Natural killer cell (primary cell): ENCODE results near the gene WDR76. TPM values are rescaled to one million over a fixed set of nuclear protein-coding genes. Genes with fewer than 3 reads are reported as not detected.

Source experiments
- ATAC-seq, 3 donors: fragments of 150-1000 bp in 2 of 3; fragments of 200-7000 bp in 1 of 3; cut with Tn5 transposase; 1 replicate in 1 of 3; 2 replicates in 2 of 3; pipeline ENCODE4 v1.10.0; 2021; ENCODE audit warnings: mild to moderate bottlenecking in 2 of 3, moderate library complexity in 2 of 3
- DNase-seq, 2 donors: peaks; one replicate each; pipeline versions ENCODE4 v3.0.0 to v3.0.0-alpha.2; 2013 to 2021; ENCODE audit warnings: mixed read lengths in 1 of 2
- H3K27ac ChIP-seq: one replicate; pipeline ENCODE4 v1.5.1; 2013; ENCODE audit warnings: mild to moderate bottlenecking, low read length
- H3K27me3 ChIP-seq: one replicate; pipeline ENCODE4 v1.6.1; 2013; ENCODE audit warnings: low read length; ENCODE audit not compliant: control insufficient read depth, insufficient read depth
- H3K36me3 ChIP-seq: one replicate; pipeline ENCODE4 v1.6.1; 2013; ENCODE audit warnings: low read length; ENCODE audit not compliant: control insufficient read depth, insufficient read depth
- H3K4me1 ChIP-seq: one replicate; pipeline ENCODE4 v1.6.1; 2013; ENCODE audit warnings: low read length; ENCODE audit not compliant: control insufficient read depth, insufficient read depth
- H3K4me3 ChIP-seq: one replicate; pipeline ENCODE4 v1.5.1; 2013; ENCODE audit warnings: low read length
- H3K9me3 ChIP-seq: one replicate; pipeline ENCODE4 v1.6.1; 2013; ENCODE audit warnings: low read length; ENCODE audit not compliant: control insufficient read depth, insufficient read depth
- H3K27ac Mint-ChIP-seq, 2 donors: one replicate each; pipeline ENCODE4 v1.8.0; 2022; ENCODE audit warnings: mild to moderate bottlenecking in 2 of 2, mixed read lengths in 2 of 2, moderate library complexity in 1 of 2
- H3K27me3 Mint-ChIP-seq, 2 donors: one replicate each; pipeline ENCODE4 v1.8.0; 2022; ENCODE audit warnings: low read depth in 2 of 2, mixed read lengths in 2 of 2
- H3K36me3 Mint-ChIP-seq: one replicate; pipeline ENCODE4 v1.8.0; 2022; ENCODE audit warnings: mixed read lengths
- H3K4me1 Mint-ChIP-seq, 2 donors: one replicate each; pipeline ENCODE4 v1.8.0; 2022; ENCODE audit warnings: mixed read lengths in 2 of 2
- H3K4me3 Mint-ChIP-seq: one replicate; pipeline ENCODE4 v1.8.0; 2022; ENCODE audit warnings: mild to moderate bottlenecking, moderate library complexity, mixed read lengths
- H3K9me3 Mint-ChIP-seq, 2 donors: one replicate each; pipeline ENCODE4 v1.8.0; 2022; ENCODE audit warnings: mixed read lengths in 2 of 2
- CTCF ChIP-seq: fragments of 200-600 bp; IDR thresholded peaks from one replicate; pipeline ENCODE4 v1.8.0; 2022; ENCODE audit warnings: antibody characterized with exemption
- WGBS: methylation state at CpG from one replicate; pipeline ENCODE4 v1.1.7; 2013; ENCODE audit warnings: missing lambda C conversion rate; ENCODE audit not compliant: insufficient coverage; 5-methylcytosine and 5-hydroxymethylcytosine counted together
- intact Hi-C: fragments of 100-400 bp; cut with micrococcal nuclease; formaldehyde crosslinking; loops from one replicate; pipeline ENCODE4 v1.14.2; 2022
- total RNA-seq, 4 donors: library from RNA; stranded (reverse); fragments of 120-200 nt in 1 of 4; gene quantifications; one replicate each; pipeline versions ENCODE4 v1.2.3 to v1.2.4, GENCODE V29; 2013 to 2022

Gene WDR76
- total RNA-seq, 3 donors from 2014 or later (not counting 1 experiment from before 2014, with no cell fraction given): 12.4 to 12.9 (median 12.8) TPM

- ATAC-seq (no peak), DNase-seq (no peak)
- Mint-ChIP-seq H3K27ac (peak overlapping the region in 1 of 2 donors; percentile 5), H3K9me3 (no peaks in the 10 kb centered on the region), H3K4me3 (no peak overlapping the region), H3K36me3 (no peaks in the 10 kb centered on the region), H3K4me1 (peaks cover 23 to 29% of the 10 kb centered on the region in 2 donors), H3K27me3 (no peaks in the 10 kb centered on the region)
- no peak overlapping the region for H3K4me3 ChIP-seq
- 90% methylated on average over 3 of the region's 3 CpGs for WGBS
- no peak for TF ChIP-seq CTCF
- no peaks in the 10 kb centered on the region for H3K27me3 ChIP-seq
- intact Hi-C loops: no loop called here
- H3K36me3 ChIP-seq: peaks cover 11% of the 10 kb centered on the region
- no peaks in the 10 kb centered on the region for H3K9me3 ChIP-seq
- peak overlapping the region; percentile 43 for H3K27ac ChIP-seq
- H3K4me1 ChIP-seq: peaks cover 25% of the 10 kb centered on the region
Measured at GRCh38 chr15:43789409-43789808, 37.4 kb upstream of the WDR76 start.

- Histone ChIP-seq H3K4me3 (peak within 1 kb of the TSS; percentile 99), H3K27ac (peak within 1 kb of the TSS; percentile 98), H3K36me3 (peaks cover 38% of the 10 kb centered on the region), H3K4me1 (peaks cover 35% of the 10 kb centered on the region), H3K27me3 (no peaks in the 10 kb centered on the region), H3K9me3 (no peaks in the 10 kb centered on the region)
- under 1% methylated on average over 66 of the region's 66 CpGs for WGBS
- Mint-ChIP-seq H3K36me3 (no peaks in the 10 kb centered on the region), H3K27me3 (no peaks in the 10 kb centered on the region), H3K4me3 (peak within 1 kb of the TSS; percentile 97), H3K27ac (peak within 1 kb of the TSS; percentile 98 to 99), H3K9me3 (no peaks in the 10 kb centered on the region), H3K4me1 (peaks cover 46 to 57% of the 10 kb centered on the region in 2 donors)
- ATAC-seq (peak; percentile 91 to 98 (median 92)), DNase-seq (peak; percentile 99)
- TF ChIP-seq CTCF: no peak
- intact Hi-C loops: loop anchor here (1.0 kb wide), 4 partner anchors 8 to 42 kb away; partner anchors contain the start of genes HYPK, MFAP1 and SERINC4
Measured at GRCh38 chr15:43791993-43792760, 34.6 kb upstream of the WDR76 start, which contains the start of gene SERF2. SERF2 (plus strand) TSS chr15:43792320; CDS start chr15:43792377, 57 bp downstream.

GRCh38 chr15:43792761-43793476 lies 33.9 kb upstream of the WDR76 start:
- H3K27ac ChIP-seq: peak overlapping the region; percentile 98
- peaks cover 35% of the 10 kb centered on the region for H3K4me1 ChIP-seq
- TF ChIP-seq CTCF: no peak
- no peak for ATAC-seq
- no peaks in the 10 kb centered on the region for H3K9me3 ChIP-seq
- peak overlapping the region; percentile 99 for H3K4me3 ChIP-seq
- Mint-ChIP-seq H3K27ac (peak overlapping the region; percentile 98 to 99), H3K27me3 (no peaks in the 10 kb centered on the region), H3K4me1 (peaks cover 46 to 57% of the 10 kb centered on the region in 2 donors), H3K36me3 (no peaks in the 10 kb centered on the region), H3K4me3 (peak overlapping the region; percentile 97), H3K9me3 (no peaks in the 10 kb centered on the region)
- intact Hi-C loops: loop anchor here (1.0 kb wide), 4 partner anchors 7 to 43 kb away; partner anchors contain the start of genes HYPK, MFAP1 and SERINC4
- WGBS: 4% methylated on average over 33 of the region's 33 CpGs
- H3K36me3 ChIP-seq: peaks cover 38% of the 10 kb centered on the region
- H3K27me3 ChIP-seq: no peaks in the 10 kb centered on the region
- peak; percentile 19 to 46 for DNase-seq
